GM19395 (cell line): ENCODE results near the gene MPRIP.

ENCODE experiments used
- ATAC-seq: cut with Tn5 transposase; IDR thresholded peaks from one replicate; pipeline ENCODE4 v1.9.1; 2021; ENCODE audit warnings: mild to moderate bottlenecking, moderate library complexity; ENCODE audit not compliant: unreplicated experiment

MPRIP gene

GRCh38 chr17:17161121-17161520, 118.9 kb downstream of the MPRIP start:
- no peak for ATAC-seq

GRCh38 chr17:17161759-17162158, 119.5 kb downstream of the MPRIP start:
- ATAC-seq, result no peak

GRCh38 chr17:17164156-17164555, 121.9 kb downstream of the MPRIP start:
- ATAC-seq, result no peak

- ATAC-seq, result no peak
Observed at GRCh38 chr17:17164676-17165075, 122.4 kb downstream of the MPRIP start.

GRCh38 chr17:17165666-17166308, 123.5 kb downstream of the MPRIP start:
- ATAC-seq, result no peak

GRCh38 chr17:17166446-17166845, 124.2 kb downstream of the MPRIP start:
- ATAC-seq, result no peak

- ATAC-seq, result no peak
Observed at GRCh38 chr17:17167356-17167755, 125.1 kb downstream of the MPRIP start.

- no peak for ATAC-seq
Observed at GRCh38 chr17:17167986-17168385, 125.7 kb downstream of the MPRIP start.

- ATAC-seq, result no peak
Observed at GRCh38 chr17:17168401-17168800, 126.1 kb downstream of the MPRIP start.

GRCh38 chr17:17169396-17169795, 127.1 kb downstream of the MPRIP start:
- no peak for ATAC-seq

- ATAC-seq, result no peak
Observed at GRCh38 chr17:17170346-17170985, 128.2 kb downstream of the MPRIP start.

- ATAC-seq, result no peak
Observed at GRCh38 chr17:17171186-17171585, 128.9 kb downstream of the MPRIP start.

- ATAC-seq, result no peak
Observed at GRCh38 chr17:17172001-17172939, 130.0 kb downstream of the MPRIP start.

- no peak for ATAC-seq
Observed at GRCh38 chr17:17172990-17173389, 130.7 kb downstream of the MPRIP start.

- ATAC-seq, result no peak
Observed at GRCh38 chr17:17173921-17174320, 131.7 kb downstream of the MPRIP start.

- ATAC-seq, result no peak
Observed at GRCh38 chr17:17175340-17175739, 133.1 kb downstream of the MPRIP start.

- ATAC-seq, result no peak
Observed at GRCh38 chr17:17175917-17176316, 133.7 kb downstream of the MPRIP start.

- ATAC-seq, result no peak
Observed at GRCh38 chr17:17176341-17176740, 134.1 kb downstream of the MPRIP start.

GRCh38 chr17:17177176-17177575, 134.9 kb downstream of the MPRIP start:
- ATAC-seq, result no peak

- ATAC-seq, result peak; percentile 58
Observed at GRCh38 chr17:17179371-17179827, 137.1 kb downstream of the MPRIP start.

GRCh38 chr17:17180141-17180603, 137.9 kb downstream of the MPRIP start:
- no peak for ATAC-seq
